Fibroblast of the aortic adventitia (primary cell): Measurements from ENCODE around the gene CCL17. TPM values are rescaled to one million over a fixed set of nuclear protein-coding genes. Genes with fewer than 3 reads are reported as not detected.

Experiments
- DNase-seq: peaks from one replicate; pipeline ENCODE4 v3.0.0-alpha.2; 2010; ENCODE audit warnings: low read depth
- H3K4me3 ChIP-seq: 2 replicates; pipeline ENCODE4 v1.5.1; 2011; ENCODE audit warnings: low read depth, mild to moderate bottlenecking, control low read depth, low read length, moderate library complexity
- total RNA-seq: library from RNA; depleted of rRNA; stranded (reverse); fragments of >200 nt; gene quantifications from 2 replicates; pipeline ENCODE4 v1.2.3, GENCODE V29; 2012; ENCODE audit warnings: low replicate concordance
- TF ChIP-seq, protein P1 (sequence below): IDR thresholded peaks from 2 replicates; pipeline ENCODE4 v1.5.1; 2011; ENCODE audit warnings: mild to moderate bottlenecking, low read length, control low read depth, inconsistent platforms; ENCODE audit not compliant: insufficient read depth

The CCL17 gene
- total RNA-seq = not detected in 2 replicates

DNA sequence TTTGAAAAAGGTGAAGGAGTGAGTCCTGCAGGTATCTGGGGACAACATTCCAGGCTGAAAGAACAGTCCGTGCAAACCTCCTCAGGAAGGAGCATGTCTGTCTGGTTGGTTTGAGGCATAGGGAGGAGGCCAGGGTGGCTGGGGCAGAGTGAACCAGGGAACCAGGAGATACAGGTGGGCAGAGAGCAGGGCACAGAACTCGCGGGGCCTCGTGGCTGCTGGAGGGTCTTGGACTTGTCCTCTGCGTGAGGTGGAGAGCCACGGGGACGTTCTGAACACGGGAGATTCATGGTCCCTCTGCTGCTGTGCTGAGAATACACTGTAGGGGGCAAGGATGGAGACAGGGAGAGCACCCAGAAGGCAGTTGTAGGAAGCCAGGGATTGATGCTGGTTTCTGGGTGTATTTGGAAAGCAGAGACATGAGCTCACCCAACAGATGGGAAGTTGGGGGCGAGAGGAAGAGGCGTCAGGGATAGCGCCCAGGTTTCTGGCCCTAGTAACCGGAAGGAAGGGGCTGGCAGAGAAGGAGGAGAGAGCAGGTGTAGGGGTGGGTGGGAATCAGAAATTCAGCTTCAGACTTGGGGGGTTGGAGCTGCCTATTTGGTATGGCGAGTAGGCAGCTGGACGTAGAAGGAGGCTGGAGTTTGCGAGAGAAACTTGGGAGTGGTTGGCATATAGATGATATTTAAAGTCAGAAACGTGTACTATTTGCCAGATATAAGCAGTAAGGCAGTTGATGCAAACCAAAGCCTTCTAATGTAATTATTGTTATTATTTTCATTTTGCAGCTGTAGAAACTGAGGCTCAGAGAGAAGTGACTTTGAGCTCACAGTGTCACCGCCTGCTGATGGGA lies at the start of gene CCL17:
Gene CCL17, plus strand, starts transcription at position 803 of the 853 bp plus-strand sequence. CDS start 9,166 bp downstream, outside the sequence.
- no peak for DNase-seq
- TF ChIP-seq, protein P1, sequence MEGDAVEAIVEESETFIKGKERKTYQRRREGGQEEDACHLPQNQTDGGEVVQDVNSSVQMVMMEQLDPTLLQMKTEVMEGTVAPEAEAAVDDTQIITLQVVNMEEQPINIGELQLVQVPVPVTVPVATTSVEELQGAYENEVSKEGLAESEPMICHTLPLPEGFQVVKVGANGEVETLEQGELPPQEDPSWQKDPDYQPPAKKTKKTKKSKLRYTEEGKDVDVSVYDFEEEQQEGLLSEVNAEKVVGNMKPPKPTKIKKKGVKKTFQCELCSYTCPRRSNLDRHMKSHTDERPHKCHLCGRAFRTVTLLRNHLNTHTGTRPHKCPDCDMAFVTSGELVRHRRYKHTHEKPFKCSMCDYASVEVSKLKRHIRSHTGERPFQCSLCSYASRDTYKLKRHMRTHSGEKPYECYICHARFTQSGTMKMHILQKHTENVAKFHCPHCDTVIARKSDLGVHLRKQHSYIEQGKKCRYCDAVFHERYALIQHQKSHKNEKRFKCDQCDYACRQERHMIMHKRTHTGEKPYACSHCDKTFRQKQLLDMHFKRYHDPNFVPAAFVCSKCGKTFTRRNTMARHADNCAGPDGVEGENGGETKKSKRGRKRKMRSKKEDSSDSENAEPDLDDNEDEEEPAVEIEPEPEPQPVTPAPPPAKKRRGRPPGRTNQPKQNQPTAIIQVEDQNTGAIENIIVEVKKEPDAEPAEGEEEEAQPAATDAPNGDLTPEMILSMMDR = no peak
- H3K4me3 ChIP-seq = no peak within 1 kb of the TSS

DNA sequence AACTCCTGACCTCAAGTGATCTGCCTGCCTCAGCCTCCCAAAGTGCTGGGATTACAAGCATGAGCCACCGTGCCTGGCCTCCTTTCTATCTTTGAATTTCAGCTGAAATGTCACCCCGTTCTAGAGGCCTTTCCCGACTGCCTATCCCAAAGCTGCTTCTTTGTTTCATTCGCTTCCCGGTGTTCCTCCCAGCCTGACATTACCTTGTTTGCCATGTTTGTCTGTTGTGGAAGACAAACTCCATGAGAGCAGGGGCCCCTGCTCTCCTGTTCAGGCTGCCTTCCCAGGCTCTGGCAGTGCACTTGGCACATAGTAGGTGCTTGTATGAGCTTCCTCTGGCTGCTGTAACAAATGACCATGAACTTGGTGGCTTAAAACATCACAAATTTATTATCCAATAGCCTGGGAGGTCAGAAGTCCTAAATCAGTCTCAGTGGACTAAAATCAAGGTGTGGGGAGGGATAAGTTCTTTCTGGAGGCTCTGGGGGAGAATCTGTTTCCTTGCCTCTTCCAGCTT lies 48.6 kb upstream of the CCL17 start:
- TF ChIP-seq, protein P1 = no peak
- DNase-seq = no peak
- no peak overlapping the region for H3K4me3 ChIP-seq

DNA sequence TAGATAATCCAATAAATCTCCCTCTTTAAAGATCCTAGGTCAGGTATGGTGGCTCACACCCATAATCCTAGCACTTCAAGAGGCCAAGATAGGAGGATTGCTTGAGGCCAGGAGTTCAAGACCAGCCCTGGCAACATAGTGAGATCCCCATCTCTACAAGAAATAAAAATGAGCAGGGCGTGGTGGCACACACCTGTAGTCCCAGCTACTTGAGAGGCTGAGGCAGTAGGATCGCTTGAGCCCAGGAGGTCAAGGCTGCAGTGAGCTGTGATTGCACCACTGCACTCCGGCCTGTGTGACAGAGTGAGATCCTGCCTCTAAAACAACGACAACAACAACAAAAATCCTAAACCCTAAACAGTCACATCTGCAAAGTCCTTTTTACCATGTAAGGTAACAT lies 48.0 kb upstream of the CCL17 start:
- no peak overlapping the region for H3K4me3 ChIP-seq
- TF ChIP-seq, protein P1 = no peak
- no peak for DNase-seq

DNA sequence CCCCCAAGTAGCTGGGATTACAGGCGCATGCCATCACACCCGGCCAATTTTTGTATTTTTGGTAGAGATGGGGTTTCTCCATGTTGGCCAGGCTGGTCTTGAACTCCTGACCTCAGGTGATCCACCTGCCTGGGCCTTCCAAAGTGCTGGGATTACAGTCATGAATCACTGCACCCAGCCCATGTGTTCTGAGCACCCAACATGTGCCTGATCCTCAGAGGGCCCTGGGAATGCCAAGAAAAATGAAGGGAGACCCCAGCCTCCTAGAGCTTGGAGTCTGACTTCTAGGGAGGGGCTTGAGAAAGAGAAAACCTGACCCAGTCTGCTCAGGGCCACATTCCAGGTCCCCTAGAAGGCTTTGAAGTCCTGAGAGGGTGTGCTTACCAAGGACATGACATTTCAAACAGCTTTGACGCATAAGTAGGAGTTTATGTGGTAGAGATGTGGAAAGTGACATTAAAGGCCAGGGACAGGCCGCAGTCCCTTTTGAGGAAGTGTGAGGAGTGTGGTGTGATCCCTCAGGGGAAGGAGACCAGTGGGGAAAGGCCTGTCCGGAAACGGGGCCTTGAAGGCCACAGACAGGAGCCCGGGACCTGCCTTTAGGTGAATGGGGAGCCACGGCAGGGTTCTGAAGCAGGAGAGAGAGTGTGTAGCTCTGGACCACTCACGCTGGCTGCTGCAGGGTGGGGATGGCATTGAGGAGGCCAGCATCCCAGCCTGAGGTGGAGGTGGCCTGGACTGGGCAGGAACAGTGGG lies 47.1 kb upstream of the CCL17 start:
- DNase-seq = no peak
- H3K4me3 ChIP-seq = no peak overlapping the region
- TF ChIP-seq, protein P1 = no peak

DNA sequence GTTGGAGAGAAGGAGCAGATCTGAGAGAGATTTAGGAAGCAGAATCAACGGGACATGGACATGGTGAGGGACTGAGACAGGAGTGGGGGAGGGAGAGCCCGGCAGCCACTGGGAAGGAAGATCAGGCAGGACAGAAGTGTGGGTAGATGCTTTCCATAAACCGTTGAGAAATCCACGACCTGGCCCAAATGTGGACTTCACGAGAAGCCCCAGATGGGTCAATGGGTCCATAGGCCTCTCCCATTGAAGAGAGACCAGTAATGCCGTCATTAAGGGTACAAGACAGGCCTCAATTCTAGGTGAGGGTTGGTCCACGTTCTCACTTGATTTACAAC lies 46.5 kb upstream of the CCL17 start:
- TF ChIP-seq, protein P1 = no peak
- no peak overlapping the region for H3K4me3 ChIP-seq
- DNase-seq = no peak

DNA sequence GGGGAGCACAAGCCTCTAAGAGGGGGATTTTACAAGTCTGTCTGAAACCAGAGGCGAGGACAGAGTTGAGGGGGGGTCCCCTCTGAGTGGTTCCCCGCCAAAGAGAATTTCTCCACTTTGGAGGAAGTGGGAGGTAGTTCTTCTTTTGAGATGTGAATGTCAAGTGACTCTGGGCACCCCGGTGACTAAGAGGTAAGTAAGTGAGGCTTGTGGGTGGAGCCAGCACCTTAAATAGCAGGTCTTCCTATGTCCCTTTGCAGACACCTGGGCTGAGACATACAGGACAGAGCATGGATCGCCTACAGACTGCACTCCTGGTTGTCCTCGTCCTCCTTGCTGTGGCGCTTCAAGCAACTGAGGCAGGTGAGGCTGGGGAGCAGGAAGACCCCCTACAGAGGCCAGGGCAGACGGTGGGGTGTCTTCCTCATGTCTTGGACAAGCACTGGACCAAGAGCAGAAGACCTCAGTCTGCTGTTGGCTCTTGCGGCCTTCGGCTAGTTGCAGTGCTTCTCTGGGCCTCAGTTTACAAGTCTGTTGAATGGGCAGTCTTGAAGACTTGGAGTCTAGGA lies 46.0 kb upstream of the CCL17 start, which contains the start of gene CCL22:
Gene CCL22, plus strand, starts transcription at position 257 of the 569 bp plus-strand sequence. Its CDS starts 34 bp downstream, at position 291.
- no peak for DNase-seq
- TF ChIP-seq, protein P1 = no peak
- H3K4me3 ChIP-seq = no peak within 1 kb of the TSS
